ENCODE data around the gene EDA.

The EDA gene

GRCh38 chrX:70026851-70027200 is 410.9 kb downstream of the EDA start:
- DNase-seq (ENCODE audit: low spot score) = no peak

GRCh38 chrX:70029863-70030262 is 413.9 kb downstream of the EDA start:
- DNase-seq (ENCODE audit: low spot score) = no peak

- peak; percentile 25 for DNase-seq (ENCODE audit: low spot score)
Observed at GRCh38 chrX:70030301-70030767, 414.4 kb downstream of the EDA start.

- no peak for DNase-seq (ENCODE audit: low spot score)
Observed at GRCh38 chrX:70032792-70033191, 416.9 kb downstream of the EDA start.

- no peak for DNase-seq (ENCODE audit: low spot score)
Observed at GRCh38 chrX:70033348-70034051, 417.6 kb downstream of the EDA start.

- DNase-seq (ENCODE audit: low spot score) = no peak
Observed at GRCh38 chrX:70034646-70035045, 418.7 kb downstream of the EDA start.

- no peak for DNase-seq (ENCODE audit: low spot score)
Observed at GRCh38 chrX:70038515-70038914, 422.6 kb downstream of the EDA start.

- DNase-seq (ENCODE audit: low spot score) = no peak
Observed at GRCh38 chrX:70038951-70039350, 423.0 kb downstream of the EDA start.

GRCh38 chrX:70039758-70040157 is 423.8 kb downstream of the EDA start:
- DNase-seq (ENCODE audit: low spot score) = no peak

GRCh38 chrX:70041993-70042392 is 426.1 kb downstream of the EDA start:
- DNase-seq (ENCODE audit: low spot score) = no peak

- DNase-seq (ENCODE audit: low spot score) = no peak
Observed at GRCh38 chrX:70042399-70043371, 426.8 kb downstream of the EDA start.

GRCh38 chrX:70043685-70044084 is 427.8 kb downstream of the EDA start:
- no peak for DNase-seq (ENCODE audit: low spot score)

GRCh38 chrX:70044541-70045245 is 428.8 kb downstream of the EDA start:
- DNase-seq (ENCODE audit: low spot score) = no peak

- no peak for DNase-seq (ENCODE audit: low spot score)
Observed at GRCh38 chrX:70046978-70047377, 431.1 kb downstream of the EDA start.

- no peak for DNase-seq (ENCODE audit: low spot score)
Observed at GRCh38 chrX:70049406-70049805, 433.5 kb downstream of the EDA start.

GRCh38 chrX:70049925-70050324 is 434.0 kb downstream of the EDA start, which contains the start of gene AWAT2:
Gene AWAT2, minus strand, starts transcription at chrX:70049938. Its CDS starts 6 bp downstream, at chrX:70049932.
- no peak for DNase-seq (ENCODE audit: low spot score)

GRCh38 chrX:70052895-70053615 is 437.1 kb downstream of the EDA start:
- DNase-seq (ENCODE audit: low spot score) = no peak

GRCh38 chrX:70054391-70054790 is 438.5 kb downstream of the EDA start:
- DNase-seq (ENCODE audit: low spot score) = no peak

GRCh38 chrX:70062076-70062475 is 446.2 kb downstream of the EDA start, which contains the start of gene OTUD6A:
Gene OTUD6A, plus strand, starts transcription at chrX:70062457. Its CDS starts 68 bp downstream, at chrX:70062525.
- no peak for DNase-seq (ENCODE audit: low spot score)

GRCh38 chrX:70062961-70063550 is 447.1 kb downstream of the EDA start:
- no peak for DNase-seq (ENCODE audit: low spot score)

GRCh38 chrX:70066646-70067045 is 450.7 kb downstream of the EDA start:
- DNase-seq (ENCODE audit: low spot score) = no peak

All from HuH-7.5 (cell line).